Measurements from ENCODE around the gene CDX2.

The CDX2 gene

GRCh38 chr13:27979001-27979643 is 10.0 kb upstream of the CDX2 start:
- Histone ChIP-seq H3K27me3 (ENCODE audit: control insufficient read depth, low read length) (peaks cover 61% of the 10 kb centered on the region), H3K79me2 (ENCODE audit: control insufficient read depth, low read length) (no peaks in the 10 kb centered on the region), H3K4me2 (ENCODE audit: low read length) (no peak overlapping the region), H3K36me3 (ENCODE audit: control insufficient read depth, low read length) (no peaks in the 10 kb centered on the region), H3K9me2 (replicated peaks; ENCODE audit: control insufficient read depth, low read length) (no peaks in the 10 kb centered on the region), H3F3A (ENCODE audit: control insufficient read depth, insufficient read depth) (no peaks in the 10 kb centered on the region), H3K4me3 (ENCODE audit: low read length) (no peak overlapping the region), H3K4me1 (ENCODE audit: control insufficient read depth, low read length) (no peaks in the 10 kb centered on the region), H4K20me1 (ENCODE audit: control insufficient read depth, insufficient read depth, low read depth, low read length) (0 out of 2 replicates have a peak, but pooled peaks cover 3% of the 10 kb centered on the region), H3K27ac (ENCODE audit: low read depth, low read length) (no peak overlapping the region), H3K9me3 (ENCODE audit: control insufficient read depth, insufficient read depth, low read length) (no peaks in the 10 kb centered on the region)
- TF ChIP-seq CTCF (IDR thresholded peaks at IDR 0.05; ENCODE audit: low read depth, low read length, poor library complexity, severe bottlenecking), result no peak
- TF ChIP-seq EZH2phosphoT487 (IDR thresholded peaks at IDR 0.05; ENCODE audit: borderline replicate concordance, low read length), result peak; percentile 32; the same call in 1 of the 2 replicates

GRCh38 chr13:27978301-27978968 is 9.3 kb upstream of the CDX2 start:
- Histone ChIP-seq H3K27ac (ENCODE audit: low read depth, low read length) (no peak overlapping the region), H3K9me2 (replicated peaks; ENCODE audit: control insufficient read depth, low read length) (no peaks in the 10 kb centered on the region), H3K4me1 (ENCODE audit: control insufficient read depth, low read length) (no peaks in the 10 kb centered on the region), H3K27me3 (ENCODE audit: control insufficient read depth, low read length) (peaks cover 63% of the 10 kb centered on the region), H3F3A (ENCODE audit: control insufficient read depth, insufficient read depth) (no peaks in the 10 kb centered on the region), H3K4me2 (ENCODE audit: low read length) (no peak overlapping the region), H4K20me1 (ENCODE audit: control insufficient read depth, insufficient read depth, low read depth, low read length) (no peaks in the 10 kb centered on the region), H3K79me2 (ENCODE audit: control insufficient read depth, low read length) (no peaks in the 10 kb centered on the region), H3K36me3 (ENCODE audit: control insufficient read depth, low read length) (no peaks in the 10 kb centered on the region), H3K9me3 (ENCODE audit: control insufficient read depth, insufficient read depth, low read length) (no peaks in the 10 kb centered on the region), H3K4me3 (ENCODE audit: low read length) (no peak overlapping the region)
- TF ChIP-seq CTCF (IDR thresholded peaks at IDR 0.05; ENCODE audit: low read depth, low read length, poor library complexity, severe bottlenecking), result no peak
- no peak for TF ChIP-seq EZH2phosphoT487 (IDR thresholded peaks at IDR 0.05; ENCODE audit: borderline replicate concordance, low read length)

- no peaks in the 10 kb centered on the region for H3K4me1 ChIP-seq (ENCODE audit: control insufficient read depth, low read length)
- no peak overlapping the region for H3K4me2 ChIP-seq (ENCODE audit: low read length)
- no peaks in the 10 kb centered on the region for H3F3A ChIP-seq (ENCODE audit: control insufficient read depth, insufficient read depth)
- no peak for TF ChIP-seq EZH2phosphoT487 (IDR thresholded peaks at IDR 0.05; ENCODE audit: borderline replicate concordance, low read length)
- no peak for TF ChIP-seq CTCF (IDR thresholded peaks at IDR 0.05; ENCODE audit: low read depth, low read length, poor library complexity, severe bottlenecking)
- H3K4me3 ChIP-seq (ENCODE audit: low read length), result no peak overlapping the region
- H3K9me2 ChIP-seq (replicated peaks; ENCODE audit: control insufficient read depth, low read length), result no peaks in the 10 kb centered on the region
- H4K20me1 ChIP-seq (ENCODE audit: control insufficient read depth, insufficient read depth, low read depth, low read length), result no peaks in the 10 kb centered on the region
- H3K27ac ChIP-seq (ENCODE audit: low read depth, low read length), result no peak overlapping the region
- no peaks in the 10 kb centered on the region for H3K9me3 ChIP-seq (ENCODE audit: control insufficient read depth, insufficient read depth, low read length)
- no peaks in the 10 kb centered on the region for H3K36me3 ChIP-seq (ENCODE audit: control insufficient read depth, low read length)
- peaks cover 60% of the 10 kb centered on the region for H3K27me3 ChIP-seq (ENCODE audit: control insufficient read depth, low read length)
- no peaks in the 10 kb centered on the region for H3K79me2 ChIP-seq (ENCODE audit: control insufficient read depth, low read length)
Observed at GRCh38 chr13:27977476-27978300, 8.6 kb upstream of the CDX2 start.
